Stimulated activated CD4-positive, alpha-beta T cell treated with anti-CD3 and anti-CD28 coated beads, Interleukin-1b, Interleukin-23, amount 100 ng/mL, for 24 hours (primary cell): ENCODE results near the gene AKNAD1.
"Not testable (repeated sequence)": the region's sequence is repeated elsewhere in the genome, so short reads cannot be mapped to it uniquely, and the experiment has no call there.

ENCODE experiments used
- DNase-seq, 4 experiments: peaks; one replicate each; pipeline ENCODE4 v3.0.0-alpha.2; 2020; ENCODE audit warnings: low read depth in 4 of 4, low spot score in 1 of 4

The AKNAD1 gene

GRCh38 chr1:108785880-108786279, 71.0 kb downstream of the AKNAD1 start:
- DNase-seq: no peak

- no peak for DNase-seq
Measured at GRCh38 chr1:108785264-108785663, 71.6 kb downstream of the AKNAD1 start.

- not testable (repeated sequence) for DNase-seq
Measured at GRCh38 chr1:108781575-108781944, 75.3 kb downstream of the AKNAD1 start.

- no peak for DNase-seq
Measured at GRCh38 chr1:108780937-108781574, 75.8 kb downstream of the AKNAD1 start.

GRCh38 chr1:108779455-108779854, 77.4 kb downstream of the AKNAD1 start:
- no peak for DNase-seq

- no peak for DNase-seq
Measured at GRCh38 chr1:108777839-108778238, 79.1 kb downstream of the AKNAD1 start.

GRCh38 chr1:108767708-108768107, 89.2 kb downstream of the AKNAD1 start:
- DNase-seq: no peak

GRCh38 chr1:108767115-108767514, 89.8 kb downstream of the AKNAD1 start:
- DNase-seq: no peak
